ENCODE measurements around the gene PAPPA2.

DNA sequence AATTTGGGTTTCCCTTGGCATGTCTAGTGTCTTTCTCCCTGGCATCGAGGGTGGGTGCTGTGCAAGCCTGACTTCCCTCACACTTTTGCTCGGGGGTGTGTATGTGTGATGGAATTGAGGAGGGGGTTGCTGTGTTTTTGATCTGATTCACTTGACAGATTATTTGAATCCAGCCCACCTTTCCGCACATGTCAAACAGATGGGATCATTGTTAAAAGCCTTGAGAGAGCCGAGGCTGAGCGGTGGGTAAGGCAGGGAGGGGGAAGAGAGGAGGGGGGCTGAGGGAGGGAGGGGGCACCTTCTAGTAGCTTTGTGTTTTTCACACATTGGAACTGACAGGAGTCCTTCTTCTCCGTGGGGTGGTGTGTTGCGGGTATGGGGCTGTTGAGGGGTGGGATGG, 90.0 kb downstream of the PAPPA2 start:
- TF ChIP-seq, protein P1, sequence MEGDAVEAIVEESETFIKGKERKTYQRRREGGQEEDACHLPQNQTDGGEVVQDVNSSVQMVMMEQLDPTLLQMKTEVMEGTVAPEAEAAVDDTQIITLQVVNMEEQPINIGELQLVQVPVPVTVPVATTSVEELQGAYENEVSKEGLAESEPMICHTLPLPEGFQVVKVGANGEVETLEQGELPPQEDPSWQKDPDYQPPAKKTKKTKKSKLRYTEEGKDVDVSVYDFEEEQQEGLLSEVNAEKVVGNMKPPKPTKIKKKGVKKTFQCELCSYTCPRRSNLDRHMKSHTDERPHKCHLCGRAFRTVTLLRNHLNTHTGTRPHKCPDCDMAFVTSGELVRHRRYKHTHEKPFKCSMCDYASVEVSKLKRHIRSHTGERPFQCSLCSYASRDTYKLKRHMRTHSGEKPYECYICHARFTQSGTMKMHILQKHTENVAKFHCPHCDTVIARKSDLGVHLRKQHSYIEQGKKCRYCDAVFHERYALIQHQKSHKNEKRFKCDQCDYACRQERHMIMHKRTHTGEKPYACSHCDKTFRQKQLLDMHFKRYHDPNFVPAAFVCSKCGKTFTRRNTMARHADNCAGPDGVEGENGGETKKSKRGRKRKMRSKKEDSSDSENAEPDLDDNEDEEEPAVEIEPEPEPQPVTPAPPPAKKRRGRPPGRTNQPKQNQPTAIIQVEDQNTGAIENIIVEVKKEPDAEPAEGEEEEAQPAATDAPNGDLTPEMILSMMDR (IDR thresholded peaks at IDR 0.05) = no peak
- TF ChIP-seq EP300 (IDR thresholded peaks at IDR 0.05) = no peak

Measured in esophagus muscularis mucosa (tissue), 3 donors.